ENCODE data around the gene PGAP6. TPM values are rescaled to one million over a fixed set of nuclear protein-coding genes. Genes with fewer than 3 reads are reported as not detected.
"Not testable (repeated sequence)": the region's sequence is repeated elsewhere in the genome, so short reads cannot be mapped to it uniquely, and the experiment has no call there.

The PGAP6 gene
- total RNA-seq, 1 donor from 2014 or later: 47.6 TPM

- DNase-seq (ENCODE audit: low spot score in 2 of 2): no peak
- Histone ChIP-seq H3K4me1 (peaks cover 8 to 12% of the 10 kb centered on the region in 2 donors), H3K36me3 (peaks cover 25 to 31% of the 10 kb centered on the region in 2 donors), H3K4me3 (no peak overlapping the region), H3K27me3 (no peaks in the 10 kb centered on the region), H3K27ac (no peak overlapping the region), H3K9me3 (no peaks in the 10 kb centered on the region)
- intact Hi-C loops (cut with DNase I): no loop called here
- no peak for TF ChIP-seq CTCF (IDR thresholded peaks at IDR 0.05)
Observed at GRCh38 chr16:366476-366875, 15.3 kb downstream of the PGAP6 start.

- H3K4me1 ChIP-seq: peaks cover 3 to 5% of the 10 kb centered on the region in 2 donors
- no peaks in the 10 kb centered on the region for H3K9me3 ChIP-seq
- no peaks in the 10 kb centered on the region for H3K27me3 ChIP-seq
- intact Hi-C loops (cut with DNase I): no loop called here
- no peak for TF ChIP-seq CTCF (IDR thresholded peaks at IDR 0.05)
- no peak for DNase-seq (ENCODE audit: low spot score in 2 of 2)
- H3K4me3 ChIP-seq: no peak overlapping the region
- H3K36me3 ChIP-seq: peaks cover 25 to 30% of the 10 kb centered on the region in 2 donors
- H3K27ac ChIP-seq: no peak overlapping the region
Observed at GRCh38 chr16:364595-365491, 16.9 kb downstream of the PGAP6 start.

GRCh38 chr16:363766-364490 is 17.9 kb downstream of the PGAP6 start:
- H3K36me3 ChIP-seq: peaks cover 24 to 29% of the 10 kb centered on the region in 2 donors
- H3K4me1 ChIP-seq: no peaks in the 10 kb centered on the region
- intact Hi-C loops (cut with DNase I): no loop called here
- no peak overlapping the region for H3K27ac ChIP-seq
- H3K9me3 ChIP-seq: no peaks in the 10 kb centered on the region
- no peak for TF ChIP-seq CTCF (IDR thresholded peaks at IDR 0.05)
- no peaks in the 10 kb centered on the region for H3K27me3 ChIP-seq
- DNase-seq (ENCODE audit: low spot score in 2 of 2): no peak
- no peak overlapping the region for H3K4me3 ChIP-seq

GRCh38 chr16:363110-363765 is 18.5 kb downstream of the PGAP6 start:
- no peak for TF ChIP-seq CTCF (IDR thresholded peaks at IDR 0.05)
- Histone ChIP-seq H3K27ac (no peak overlapping the region), H3K36me3 (peaks cover 17 to 22% of the 10 kb centered on the region in 2 donors), H3K9me3 (no peaks in the 10 kb centered on the region), H3K4me1 (no peaks in the 10 kb centered on the region), H3K4me3 (no peak overlapping the region), H3K27me3 (no peaks in the 10 kb centered on the region)
- no peak for DNase-seq (ENCODE audit: low spot score in 2 of 2)
- intact Hi-C loops (cut with DNase I): no loop called here

- DNase-seq (ENCODE audit: low spot score in 2 of 2); H3K4me3 ChIP-seq; intact Hi-C loops (cut with DNase I); H3K27ac ChIP-seq; H3K9me3 ChIP-seq; H3K27me3 ChIP-seq; H3K4me1 ChIP-seq: not testable (repeated sequence)
- peaks cover 11 to 16% of the 10 kb centered on the region in 2 donors for H3K36me3 ChIP-seq
Observed at GRCh38 chr16:362702-362999, 19.1 kb downstream of the PGAP6 start.

All from ascending aorta (tissue), 2 donors.